Testis (tissue), 2 donors: Measurements from ENCODE around the gene FAM20C.

Experiments
- POLR2A ChIP-seq: fragments of 450-650 bp; IDR thresholded peaks from one replicate; pipeline ENCODE4 v1.6.1; 2017; ENCODE audit warnings: antibody characterized with exemption, mild to moderate bottlenecking, moderate library complexity
- TF ChIP-seq, protein P1 (sequence below), 3 experiments: fragments of 450-650 bp in 2 of 3; fragments of 200-600 bp in 1 of 3; sonication (generic) in 1 of 3; IDR thresholded peaks; one replicate each; pipeline ENCODE4 v1.5.1; 2016 to 2019; ENCODE audit warnings: antibody characterized with exemption in 3 of 3, mild to moderate bottlenecking in 2 of 3, moderate library complexity in 1 of 3

GRCh38 chr7:254337-255037 lies 62.1 kb downstream of the FAM20C start:
- TF ChIP-seq, protein P1, sequence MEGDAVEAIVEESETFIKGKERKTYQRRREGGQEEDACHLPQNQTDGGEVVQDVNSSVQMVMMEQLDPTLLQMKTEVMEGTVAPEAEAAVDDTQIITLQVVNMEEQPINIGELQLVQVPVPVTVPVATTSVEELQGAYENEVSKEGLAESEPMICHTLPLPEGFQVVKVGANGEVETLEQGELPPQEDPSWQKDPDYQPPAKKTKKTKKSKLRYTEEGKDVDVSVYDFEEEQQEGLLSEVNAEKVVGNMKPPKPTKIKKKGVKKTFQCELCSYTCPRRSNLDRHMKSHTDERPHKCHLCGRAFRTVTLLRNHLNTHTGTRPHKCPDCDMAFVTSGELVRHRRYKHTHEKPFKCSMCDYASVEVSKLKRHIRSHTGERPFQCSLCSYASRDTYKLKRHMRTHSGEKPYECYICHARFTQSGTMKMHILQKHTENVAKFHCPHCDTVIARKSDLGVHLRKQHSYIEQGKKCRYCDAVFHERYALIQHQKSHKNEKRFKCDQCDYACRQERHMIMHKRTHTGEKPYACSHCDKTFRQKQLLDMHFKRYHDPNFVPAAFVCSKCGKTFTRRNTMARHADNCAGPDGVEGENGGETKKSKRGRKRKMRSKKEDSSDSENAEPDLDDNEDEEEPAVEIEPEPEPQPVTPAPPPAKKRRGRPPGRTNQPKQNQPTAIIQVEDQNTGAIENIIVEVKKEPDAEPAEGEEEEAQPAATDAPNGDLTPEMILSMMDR (IDR thresholded peaks at IDR 0.05): no peak
- no peak for TF ChIP-seq POLR2A
